HL-60 (cell line): Measurements from ENCODE around the gene CPED1.

Source experiments
- DNase-seq, 2 experiments: peaks; one replicate each; pipeline ENCODE4 v3.0.0-alpha.2; 2010 to 2020; ENCODE audit warnings: low read depth in 1 of 2, low spot score in 1 of 2
- H3K27ac ChIP-seq: fragments of 250-450 bp; sonication (Bioruptor Pico); replicated peaks from 2 replicates; pipeline ENCODE4 v1.5.1; 2020; ENCODE audit warnings: mild to moderate bottlenecking, moderate library complexity
- H3K27me3 ChIP-seq: fragments of 250-450 bp; sonication (Bioruptor Pico); 2 replicates; pipeline ENCODE4 v1.5.1; 2021; ENCODE audit warnings: mild to moderate bottlenecking, moderate library complexity; ENCODE audit not compliant: insufficient read depth, poor library complexity, severe bottlenecking
- H3K4me3 ChIP-seq: replicated peaks from 2 replicates; pipeline ENCODE4 v1.5.1; 2011; ENCODE audit warnings: mild to moderate bottlenecking, control low read depth, low read length; ENCODE audit not compliant: insufficient read depth
- CTCF ChIP-seq: IDR thresholded peaks from one replicate; pipeline ENCODE4 v1.5.1; 2011; ENCODE audit warnings: low read length, control low read depth, inconsistent platforms; ENCODE audit not compliant: insufficient read depth
- GABPA ChIP-seq: IDR thresholded peaks from 2 replicates; pipeline ENCODE4 v1.6.1; 2012; ENCODE audit warnings: low read depth
- POLR2AphosphoS5 ChIP-seq: IDR thresholded peaks from 2 replicates; pipeline ENCODE4 v1.6.1; 2012; ENCODE audit warnings: low read depth
- REST ChIP-seq: IDR thresholded peaks from 2 replicates; pipeline ENCODE4 v1.6.1; 2012; ENCODE audit warnings: low read depth; ENCODE audit not compliant: insufficient replicate concordance
- SPI1 ChIP-seq: IDR thresholded peaks from 2 replicates; pipeline ENCODE4 v1.6.1; 2012; ENCODE audit warnings: low read depth, mild to moderate bottlenecking, borderline replicate concordance

CPED1 gene

GRCh38 chr7:120947980-120948379 lies 40.5 kb upstream of the CPED1 start:
- H3K27me3 ChIP-seq = no peaks in the 10 kb centered on the region
- DNase-seq = no peak
- no peak overlapping the region for H3K4me3 ChIP-seq
- H3K27ac ChIP-seq = no peak overlapping the region
- TF ChIP-seq SPI1 = no peak
- no peak for TF ChIP-seq GABPA
- no peak for TF ChIP-seq POLR2AphosphoS5
- no peak for TF ChIP-seq CTCF
- no peak for TF ChIP-seq REST

- H3K4me3 ChIP-seq = peak overlapping the region; percentile 96
- no peaks in the 10 kb centered on the region for H3K27me3 ChIP-seq
- DNase-seq = no peak
- H3K27ac ChIP-seq = peak overlapping the region; percentile 97
- TF ChIP-seq REST (no peak), GABPA (no peak), CTCF (no peak), POLR2AphosphoS5 (no peak), SPI1 (no peak)
Observed at GRCh38 chr7:120949393-120949911, 39.1 kb upstream of the CPED1 start.

GRCh38 chr7:120949998-120950538 lies 38.4 kb upstream of the CPED1 start:
- peak overlapping the region; percentile 97 for H3K27ac ChIP-seq

More at GRCh38 chr7:120949998-120950538, 38.4 kb upstream of the CPED1 start:
- Histone ChIP-seq H3K4me3 (peak overlapping the region; percentile 96), H3K27me3 (no peaks in the 10 kb centered on the region)
- TF ChIP-seq POLR2AphosphoS5 (no peak), SPI1 (no peak), GABPA (no peak), REST (no peak), CTCF (no peak)
- no peak for DNase-seq
